ENCODE results near the gene RTP2.

RTP2 gene

GRCh38 chr3:187665764-187666402 is 36.5 kb downstream of the RTP2 start:
- DNase-seq = no peak

DNA sequence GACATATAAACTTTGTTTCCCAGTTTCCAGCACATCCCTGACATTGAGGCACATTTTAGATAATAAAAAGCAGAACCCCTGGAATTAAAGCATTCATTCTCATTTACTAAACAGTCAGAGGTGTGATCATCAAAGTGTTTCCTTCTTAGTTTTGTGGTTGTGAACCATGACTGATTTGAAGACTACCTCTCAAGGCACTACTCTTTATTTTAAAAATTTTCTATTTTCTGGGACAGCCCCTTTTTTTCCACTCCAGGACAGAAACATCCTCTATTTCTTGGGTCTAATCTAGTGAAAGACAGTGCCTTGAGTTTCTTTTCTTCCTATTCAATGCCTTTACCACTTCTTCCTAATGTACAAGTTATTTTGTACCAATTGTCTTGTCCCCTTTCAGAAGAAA is 37.3 kb downstream of the RTP2 start:
- DNase-seq = no peak

DNA sequence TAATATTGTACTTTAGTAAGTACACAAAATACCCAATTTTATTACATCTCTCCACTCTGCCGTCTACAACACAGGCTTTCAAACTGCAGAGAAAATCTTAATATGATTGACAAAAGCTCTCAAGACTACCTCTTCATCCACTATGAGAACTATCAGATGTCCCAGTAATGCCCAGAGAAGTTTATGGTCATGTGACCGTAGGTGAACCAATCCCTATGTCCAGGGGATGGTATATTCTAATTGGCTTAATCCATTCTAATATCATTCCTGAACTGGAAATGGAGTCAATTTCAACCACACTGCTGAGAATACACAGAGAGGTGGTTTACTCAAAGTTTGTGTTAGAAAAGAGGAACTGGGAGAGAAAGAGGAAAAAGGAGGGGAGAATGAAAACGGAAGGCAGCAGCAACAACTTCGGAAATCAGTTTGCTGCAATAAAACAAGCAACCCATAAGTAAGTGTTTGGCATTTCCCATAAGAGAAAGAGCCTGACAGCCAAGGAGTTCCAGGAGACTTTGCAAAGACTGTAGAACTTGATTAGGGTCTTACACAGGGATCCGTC is 39.4 kb downstream of the RTP2 start:
- no peak for DNase-seq

DNA sequence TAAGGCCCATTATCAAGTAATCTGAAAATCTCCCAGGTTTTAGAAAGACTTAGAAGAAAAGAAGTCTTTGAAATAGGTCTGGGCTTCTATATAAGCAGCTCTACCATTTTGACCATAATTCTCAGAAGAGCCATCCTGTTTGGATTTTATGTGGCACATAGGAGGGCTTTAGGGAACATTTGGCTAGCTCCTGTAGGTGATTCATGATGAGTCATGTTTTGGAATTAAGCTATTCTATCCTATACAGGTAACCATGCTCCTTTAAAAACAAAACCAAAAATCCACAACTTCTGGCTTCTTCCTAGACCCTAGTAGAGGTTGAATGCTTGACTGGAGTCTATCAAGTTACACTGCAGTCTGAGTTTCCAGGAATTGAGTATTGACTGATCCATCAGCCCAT is 41.1 kb downstream of the RTP2 start:
- DNase-seq = no peak

- no peak for DNase-seq
Observed at GRCh38 chr3:187651282-187651681, 51.1 kb downstream of the RTP2 start.
